ENCODE results near the gene WDR53.

DNA sequence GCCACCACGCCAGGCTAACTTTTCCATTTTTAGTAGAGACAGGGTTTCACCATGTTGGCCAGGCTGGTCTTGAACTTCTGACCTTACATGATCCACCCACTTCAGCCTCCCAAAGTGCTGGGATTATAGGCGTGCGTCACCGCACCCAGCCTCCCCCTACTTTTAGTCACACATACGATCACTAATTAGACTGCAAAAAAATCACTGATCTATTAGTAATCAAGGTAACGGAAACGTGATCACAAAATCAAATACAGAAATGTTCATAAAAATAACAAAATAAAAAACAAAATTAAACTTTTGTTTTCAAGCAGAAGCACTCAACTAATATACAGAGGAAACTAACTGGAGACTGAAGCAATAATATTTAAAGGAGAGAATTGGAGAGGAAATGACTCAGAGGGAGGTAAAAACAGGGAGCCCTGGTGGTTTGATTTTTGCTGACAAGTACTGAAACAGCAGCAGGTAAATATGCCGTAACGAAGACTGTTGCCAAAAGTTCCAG lies 4.6 kb downstream of the WDR53 start:
- TF ChIP-seq POLR2AphosphoS5 (IDR thresholded peaks at IDR 0.05; ENCODE audit: low read depth, low read length) (no peak), SPI1 (IDR thresholded peaks at IDR 0.05; ENCODE audit: low read depth, low read length) (no peak), TAF1 (IDR thresholded peaks at IDR 0.05; ENCODE audit: low read depth, low read length) (no peak)
